Lower leg skin (tissue), 3 donors: Measurements from ENCODE around the gene TTC22.

Experiments used
- POLR2A ChIP-seq, 2 donors: fragments of 450-650 bp; IDR thresholded peaks; one replicate each; pipeline ENCODE4 v1.6.1; 2016 to 2017; ENCODE audit warnings: antibody characterized with exemption in 2 of 2, mild to moderate bottlenecking in 1 of 2, moderate library complexity in 1 of 2
- TF ChIP-seq, protein P1 (sequence below), 3 donors: fragments of 450-650 bp; IDR thresholded peaks; one replicate each; pipeline ENCODE4 v1.5.1; 2016; ENCODE audit warnings: antibody characterized with exemption in 3 of 3, mild to moderate bottlenecking in 3 of 3, moderate library complexity in 2 of 3

DNA sequence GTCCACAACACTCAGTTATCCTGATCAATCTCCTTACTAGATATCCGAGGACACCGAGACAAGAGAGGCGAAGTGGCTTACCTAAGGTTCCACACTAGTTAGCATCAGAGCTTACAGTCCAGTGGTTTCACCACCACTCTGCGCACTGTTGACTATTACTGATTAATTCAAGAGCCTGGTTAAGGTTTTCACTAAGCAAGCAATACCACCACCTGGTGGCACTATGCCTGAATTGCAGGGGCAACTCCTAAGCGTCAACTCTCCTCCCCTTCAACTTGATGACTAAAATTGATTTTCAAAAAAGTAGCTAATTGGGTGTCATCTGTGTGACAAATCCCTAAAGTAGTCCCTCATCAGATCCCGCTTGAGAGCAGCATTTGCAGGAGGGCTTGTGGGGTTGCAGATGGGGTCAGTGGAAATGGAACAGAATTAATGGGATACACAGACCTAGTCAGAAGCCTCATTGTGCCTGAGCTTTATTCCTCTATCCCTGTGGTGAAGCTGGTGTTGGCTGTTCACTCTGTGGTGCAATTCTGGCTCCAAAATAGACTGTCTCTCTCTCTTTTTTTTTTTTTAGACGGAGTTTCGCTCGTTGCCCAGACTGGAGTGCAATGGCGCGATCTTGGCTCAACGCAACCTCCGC is 9.1 kb downstream of the TTC22 start:
- TF ChIP-seq, protein P1, sequence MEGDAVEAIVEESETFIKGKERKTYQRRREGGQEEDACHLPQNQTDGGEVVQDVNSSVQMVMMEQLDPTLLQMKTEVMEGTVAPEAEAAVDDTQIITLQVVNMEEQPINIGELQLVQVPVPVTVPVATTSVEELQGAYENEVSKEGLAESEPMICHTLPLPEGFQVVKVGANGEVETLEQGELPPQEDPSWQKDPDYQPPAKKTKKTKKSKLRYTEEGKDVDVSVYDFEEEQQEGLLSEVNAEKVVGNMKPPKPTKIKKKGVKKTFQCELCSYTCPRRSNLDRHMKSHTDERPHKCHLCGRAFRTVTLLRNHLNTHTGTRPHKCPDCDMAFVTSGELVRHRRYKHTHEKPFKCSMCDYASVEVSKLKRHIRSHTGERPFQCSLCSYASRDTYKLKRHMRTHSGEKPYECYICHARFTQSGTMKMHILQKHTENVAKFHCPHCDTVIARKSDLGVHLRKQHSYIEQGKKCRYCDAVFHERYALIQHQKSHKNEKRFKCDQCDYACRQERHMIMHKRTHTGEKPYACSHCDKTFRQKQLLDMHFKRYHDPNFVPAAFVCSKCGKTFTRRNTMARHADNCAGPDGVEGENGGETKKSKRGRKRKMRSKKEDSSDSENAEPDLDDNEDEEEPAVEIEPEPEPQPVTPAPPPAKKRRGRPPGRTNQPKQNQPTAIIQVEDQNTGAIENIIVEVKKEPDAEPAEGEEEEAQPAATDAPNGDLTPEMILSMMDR (IDR thresholded peaks at IDR 0.05), result no peak
- no peak for TF ChIP-seq POLR2A (IDR thresholded peaks at IDR 0.05)
